Measurements from ENCODE around the gene HINFP. TPM values are rescaled to one million over a fixed set of nuclear protein-coding genes. Genes with fewer than 3 reads are reported as not detected.
A peak's percentile ranks its signal among the peaks of the same experiment; 100 is the strongest.
"Not testable (repeated sequence)": the region's sequence is repeated elsewhere in the genome, so short reads cannot be mapped to it uniquely, and the experiment has no call there.

Gene HINFP
- polyA plus RNA-seq, 3 donors, result 24.3 to 30.5 (median 29.3) TPM

GRCh38 chr11:119099711-119100110 is 21.7 kb upstream of the HINFP start:
- DNase-seq (ENCODE audit: low read depth in 3 of 3, low spot score in 2 of 3), result no peak

- no peak for DNase-seq (ENCODE audit: low read depth in 3 of 3, low spot score in 2 of 3)
Observed at GRCh38 chr11:119100246-119100970, 21.0 kb upstream of the HINFP start.

GRCh38 chr11:119100994-119101758 is 20.2 kb upstream of the HINFP start:
- DNase-seq (ENCODE audit: low read depth in 3 of 3, low spot score in 2 of 3), result no peak

- peak; percentile 91 to 97 (median 93) for DNase-seq (ENCODE audit: low read depth in 3 of 3, low spot score in 2 of 3)
Observed at GRCh38 chr11:119101759-119102423, 19.5 kb upstream of the HINFP start, which contains the start of gene DPAGT1. DPAGT1 (minus strand) TSS chr11:119101853; CDS start chr11:119101655, 198 bp downstream.

GRCh38 chr11:119103161-119103664 is 18.2 kb upstream of the HINFP start:
- not testable (repeated sequence) for DNase-seq (ENCODE audit: low read depth in 3 of 3, low spot score in 2 of 3)

GRCh38 chr11:119103793-119104192 is 17.6 kb upstream of the HINFP start:
- no peak for DNase-seq (ENCODE audit: low read depth in 3 of 3, low spot score in 2 of 3)

- peak in 1 of 3 donors; percentile 72 for DNase-seq (ENCODE audit: low read depth in 3 of 3, low spot score in 2 of 3)
Observed at GRCh38 chr11:119106564-119107537, 14.5 kb upstream of the HINFP start, which contains the start of gene C2CD2L. C2CD2L (plus strand) TSS chr11:119107344; CDS start chr11:119107742, 398 bp downstream.

GRCh38 chr11:119107538-119108145 is 13.7 kb upstream of the HINFP start:
- DNase-seq (ENCODE audit: low read depth in 3 of 3, low spot score in 2 of 3), result no peak

GRCh38 chr11:119108146-119108856 is 13.1 kb upstream of the HINFP start:
- no peak for DNase-seq (ENCODE audit: low read depth in 3 of 3, low spot score in 2 of 3)

- DNase-seq (ENCODE audit: low read depth in 3 of 3, low spot score in 2 of 3), result no peak
Observed at GRCh38 chr11:119108857-119109221, 12.5 kb upstream of the HINFP start.

GRCh38 chr11:119109843-119110242 is 11.5 kb upstream of the HINFP start:
- DNase-seq (ENCODE audit: low read depth in 3 of 3, low spot score in 2 of 3), result no peak

- DNase-seq (ENCODE audit: low read depth in 3 of 3, low spot score in 2 of 3), result no peak
Observed at GRCh38 chr11:119110439-119110838, 10.9 kb upstream of the HINFP start.

GRCh38 chr11:119111361-119111925 is 9.9 kb upstream of the HINFP start:
- DNase-seq (ENCODE audit: low read depth in 3 of 3, low spot score in 2 of 3), result no peak

- DNase-seq (ENCODE audit: low read depth in 3 of 3, low spot score in 2 of 3), result no peak
Observed at GRCh38 chr11:119112314-119113020, 8.9 kb upstream of the HINFP start.

GRCh38 chr11:119113716-119114115 is 7.7 kb upstream of the HINFP start:
- DNase-seq (ENCODE audit: low read depth in 3 of 3, low spot score in 2 of 3), result no peak

- DNase-seq (ENCODE audit: low read depth in 3 of 3, low spot score in 2 of 3), result no peak
Observed at GRCh38 chr11:119114351-119114750, 7.0 kb upstream of the HINFP start.

- no peak for DNase-seq (ENCODE audit: low read depth in 3 of 3, low spot score in 2 of 3)
Observed at GRCh38 chr11:119115484-119116234, 5.7 kb upstream of the HINFP start.

Measured in right renal cortex interstitium (tissue), 3 donors.